ENCODE data around the gene LCK. TPM values are rescaled to one million over a fixed set of nuclear protein-coding genes. Genes with fewer than 3 reads are reported as not detected.

Gene LCK
- total RNA-seq, 1 experiment from 2014 or later: 0.57 TPM

- Histone ChIP-seq H3K27me3 (ENCODE audit: control insufficient read depth, insufficient read depth, low read length) (no peaks in the 10 kb centered on the region), H3K36me3 (ENCODE audit: control insufficient read depth, insufficient read depth, low read length) (peaks cover 10% of the 10 kb centered on the region), H3K4me1 (ENCODE audit: control insufficient read depth, insufficient read depth, low read length) (peaks cover 5% of the 10 kb centered on the region; the same call in 1 of the 2 replicates), H3K4me3 (ENCODE audit: low read depth in 2 of 2, low read length in 2 of 2) (no peak overlapping the region), H3K9me3 (ENCODE audit: control insufficient read depth, insufficient read depth, low read depth, low read length) (0 out of 2 replicates have a peak, but pooled peaks cover 3% of the 10 kb centered on the region), H3K27ac (ENCODE audit: low read length) (no peak overlapping the region)
- CTCF ChIA-PET: no interaction called here
- in situ Hi-C loops (cut with HindIII; ENCODE audit: low pct_unique_long_range_greater_than_20kb, low sequenced_read_pairs): no loop called here
- POLR2A ChIA-PET: interaction anchor here (0.7 kb wide), 1 partner anchor 99 kb away, joined by 8 read pairs; no protein-coding TSS in a partner anchor
- intact Hi-C loops (cut with micrococcal nuclease; ENCODE audit: unreplicated experiment): no loop called here
- ATAC-seq (no peak), DNase-seq (ENCODE audit: low read depth, low spot score) (no peak)
- BruUV-seq (replicated peaks): no TSS peak
- TF ChIP-seq TCF7L2 (IDR thresholded peaks at IDR 0.05; ENCODE audit: low read depth, low read length) (no peak), SIN3A (IDR thresholded peaks at IDR 0.05; ENCODE audit: borderline replicate concordance, insufficient read depth, low read depth, low read length) (no peak), REST (IDR thresholded peaks at IDR 0.05; ENCODE audit: insufficient read depth in 1 of 2, low read depth in 2 of 2, low read length in 1 of 2) (no peak)
- TF ChIP-seq, protein P1, sequence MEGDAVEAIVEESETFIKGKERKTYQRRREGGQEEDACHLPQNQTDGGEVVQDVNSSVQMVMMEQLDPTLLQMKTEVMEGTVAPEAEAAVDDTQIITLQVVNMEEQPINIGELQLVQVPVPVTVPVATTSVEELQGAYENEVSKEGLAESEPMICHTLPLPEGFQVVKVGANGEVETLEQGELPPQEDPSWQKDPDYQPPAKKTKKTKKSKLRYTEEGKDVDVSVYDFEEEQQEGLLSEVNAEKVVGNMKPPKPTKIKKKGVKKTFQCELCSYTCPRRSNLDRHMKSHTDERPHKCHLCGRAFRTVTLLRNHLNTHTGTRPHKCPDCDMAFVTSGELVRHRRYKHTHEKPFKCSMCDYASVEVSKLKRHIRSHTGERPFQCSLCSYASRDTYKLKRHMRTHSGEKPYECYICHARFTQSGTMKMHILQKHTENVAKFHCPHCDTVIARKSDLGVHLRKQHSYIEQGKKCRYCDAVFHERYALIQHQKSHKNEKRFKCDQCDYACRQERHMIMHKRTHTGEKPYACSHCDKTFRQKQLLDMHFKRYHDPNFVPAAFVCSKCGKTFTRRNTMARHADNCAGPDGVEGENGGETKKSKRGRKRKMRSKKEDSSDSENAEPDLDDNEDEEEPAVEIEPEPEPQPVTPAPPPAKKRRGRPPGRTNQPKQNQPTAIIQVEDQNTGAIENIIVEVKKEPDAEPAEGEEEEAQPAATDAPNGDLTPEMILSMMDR (IDR thresholded peaks at IDR 0.05): no peak
Measured at GRCh38 chr1:32305310-32305709, 54.2 kb downstream of the LCK start.

DNA sequence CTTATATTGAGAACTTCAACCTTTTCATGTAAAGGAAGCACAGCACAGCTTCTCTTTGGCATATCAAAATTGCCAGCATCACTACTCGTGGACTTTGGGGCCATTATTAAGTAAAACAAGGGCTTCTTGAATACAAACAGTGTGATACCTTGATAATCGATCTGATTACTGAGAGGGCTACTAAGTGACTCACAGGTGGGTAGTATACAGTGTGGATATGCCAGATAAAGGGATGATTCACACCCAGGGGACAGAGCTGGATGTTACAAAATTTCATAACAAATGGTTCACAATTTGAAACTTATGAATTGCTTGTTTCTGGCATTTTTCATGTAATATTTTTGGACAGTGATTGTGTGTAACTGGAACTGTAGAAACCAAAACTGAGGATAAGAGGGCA lies 56.3 kb downstream of the LCK start:
- Histone ChIP-seq H3K9me3 (ENCODE audit: control insufficient read depth, insufficient read depth, low read depth, low read length) (0 out of 2 replicates have a peak, but pooled peaks cover 3% of the 10 kb centered on the region), H3K36me3 (ENCODE audit: control insufficient read depth, insufficient read depth, low read length) (peaks cover 10% of the 10 kb centered on the region), H3K27ac (ENCODE audit: low read length) (no peak overlapping the region), H3K27me3 (ENCODE audit: control insufficient read depth, insufficient read depth, low read length) (no peaks in the 10 kb centered on the region), H3K4me3 (ENCODE audit: low read depth in 2 of 2, low read length in 2 of 2) (no peak overlapping the region), H3K4me1 (ENCODE audit: control insufficient read depth, insufficient read depth, low read length) (peaks cover 5% of the 10 kb centered on the region; the same call in 1 of the 2 replicates)
- ATAC-seq (no peak), DNase-seq (ENCODE audit: low read depth, low spot score) (no peak)
- BruUV-seq (replicated peaks): no TSS peak
- TF ChIP-seq, protein P1 (IDR thresholded peaks at IDR 0.05): no peak
- TF ChIP-seq POLR2AphosphoS5 (IDR thresholded peaks at IDR 0.05; ENCODE audit: low read depth, low read length) (no peak), SIN3A (IDR thresholded peaks at IDR 0.05; ENCODE audit: borderline replicate concordance, insufficient read depth, low read depth, low read length) (no peak)
- intact Hi-C loops (cut with micrococcal nuclease; ENCODE audit: unreplicated experiment): no loop called here
- in situ Hi-C loops (cut with HindIII; ENCODE audit: low pct_unique_long_range_greater_than_20kb, low sequenced_read_pairs): no loop called here
- ChIA-PET CTCF (no interaction called here), POLR2A (no interaction called here)

All from Panc1 (cell line).